DND-41 (cell line): ENCODE data around the gene RHD.
A peak's percentile ranks its signal among the peaks of the same experiment; 100 is the strongest.

ENCODE experiments used
- ATAC-seq: fragments of 200-7000 bp; cut with Tn5 transposase; 3 replicates; pipeline ENCODE4 v1.9.1; 2021; ENCODE audit warnings: low read depth; ENCODE audit not compliant: insufficient read depth
- DNase-seq: peaks from one replicate; pipeline ENCODE4 v3.0.0-alpha.2; 2020
- H2AFZ ChIP-seq: 2 replicates; pipeline ENCODE4 v1.6.0; 2012; ENCODE audit warnings: low read depth, low read length
- H3K27ac ChIP-seq: 2 replicates; pipeline ENCODE4 v1.5.1; 2012; ENCODE audit warnings: low read length, inconsistent platforms
- H3K27me3 ChIP-seq: fragments of 200-600 bp; sonication (generic); 2 replicates; pipeline ENCODE4 v1.6.0; 2012; ENCODE audit warnings: low read length, mild to moderate bottlenecking, inconsistent platforms; ENCODE audit not compliant: insufficient read depth, poor library complexity
- H3K36me3 ChIP-seq: 2 replicates; pipeline ENCODE4 v1.5.1; 2012; ENCODE audit warnings: low read length, inconsistent platforms; ENCODE audit not compliant: insufficient read depth
- H3K4me1 ChIP-seq: 2 replicates; pipeline ENCODE4 v1.5.1; 2012; ENCODE audit warnings: mild to moderate bottlenecking, low read length; ENCODE audit not compliant: insufficient read depth
- H3K4me2 ChIP-seq: 2 replicates; pipeline ENCODE4 v1.6.0; 2012; ENCODE audit warnings: mild to moderate bottlenecking, moderate library complexity, low read length, inconsistent platforms; ENCODE audit not compliant: insufficient read depth
- H3K4me3 ChIP-seq, 2 experiments: fragments of 200-600 bp in 1 of 2; shearing (Covaris generic) in 1 of 2; 2 replicates each; pipeline ENCODE4 v1.5.1; 2012 to 2016; ENCODE audit warnings: inconsistent platforms in 2 of 2, low read length in 2 of 2, mild to moderate bottlenecking in 2 of 2, low read depth in 1 of 2, moderate library complexity in 1 of 2
- H3K79me2 ChIP-seq: 2 replicates; pipeline ENCODE4 v1.6.0; 2012; ENCODE audit warnings: low read length, inconsistent platforms; ENCODE audit not compliant: insufficient read depth
- H3K9ac ChIP-seq: 2 replicates; pipeline ENCODE4 v1.6.0; 2012; ENCODE audit warnings: low read depth, mild to moderate bottlenecking, inconsistent platforms, low read length, moderate library complexity
- H3K9me3 ChIP-seq: 2 replicates; pipeline ENCODE4 v1.5.1; 2012; ENCODE audit warnings: low read length, moderate library complexity, mild to moderate bottlenecking, inconsistent platforms; ENCODE audit not compliant: insufficient read depth, severe bottlenecking
- H4K20me1 ChIP-seq: 2 replicates; pipeline ENCODE4 v1.6.0; 2012; ENCODE audit warnings: low read length; ENCODE audit not compliant: insufficient read depth
- EZH2 ChIP-seq: IDR thresholded peaks from 3 replicates; pipeline ENCODE4 v1.6.1; 2012; ENCODE audit warnings: borderline replicate concordance, low read depth, mild to moderate bottlenecking, moderate library complexity, low read length, inconsistent platforms; ENCODE audit not compliant: severe bottlenecking
- TF ChIP-seq, protein P1 (sequence below): IDR thresholded peaks from 2 replicates; pipeline ENCODE4 v1.5.1; 2012; ENCODE audit warnings: borderline replicate concordance, low read length, moderate library complexity, mild to moderate bottlenecking; ENCODE audit not compliant: poor library complexity, severe bottlenecking; ENCODE audit errors: extremely low read depth

RHD gene

GRCh38 chr1:25245809-25246599 is 26.3 kb upstream of the RHD start:
- peak; percentile 9; the same call in 2 of the 3 replicates for ATAC-seq
- Histone ChIP-seq H3K27me3 (no peaks in the 10 kb centered on the region), H3K36me3 (peaks cover 58% of the 10 kb centered on the region), H3K9me3 (no peaks in the 10 kb centered on the region), H3K4me2 (peak overlapping the region; percentile 76), H4K20me1 (peaks cover 30% of the 10 kb centered on the region), H3K27ac (peak overlapping the region; percentile 99), H3K4me1 (peaks cover 62% of the 10 kb centered on the region), H3K79me2 (peaks cover 56% of the 10 kb centered on the region), H3K9ac (peak overlapping the region; percentile 93), H2AFZ (peak overlapping the region; percentile 85; the same call in 1 of the 2 replicates), H3K4me3 (peak overlapping the region; percentile 60 to 96)
- DNase-seq = no peak
- no peak for TF ChIP-seq EZH2
- TF ChIP-seq, protein P1, sequence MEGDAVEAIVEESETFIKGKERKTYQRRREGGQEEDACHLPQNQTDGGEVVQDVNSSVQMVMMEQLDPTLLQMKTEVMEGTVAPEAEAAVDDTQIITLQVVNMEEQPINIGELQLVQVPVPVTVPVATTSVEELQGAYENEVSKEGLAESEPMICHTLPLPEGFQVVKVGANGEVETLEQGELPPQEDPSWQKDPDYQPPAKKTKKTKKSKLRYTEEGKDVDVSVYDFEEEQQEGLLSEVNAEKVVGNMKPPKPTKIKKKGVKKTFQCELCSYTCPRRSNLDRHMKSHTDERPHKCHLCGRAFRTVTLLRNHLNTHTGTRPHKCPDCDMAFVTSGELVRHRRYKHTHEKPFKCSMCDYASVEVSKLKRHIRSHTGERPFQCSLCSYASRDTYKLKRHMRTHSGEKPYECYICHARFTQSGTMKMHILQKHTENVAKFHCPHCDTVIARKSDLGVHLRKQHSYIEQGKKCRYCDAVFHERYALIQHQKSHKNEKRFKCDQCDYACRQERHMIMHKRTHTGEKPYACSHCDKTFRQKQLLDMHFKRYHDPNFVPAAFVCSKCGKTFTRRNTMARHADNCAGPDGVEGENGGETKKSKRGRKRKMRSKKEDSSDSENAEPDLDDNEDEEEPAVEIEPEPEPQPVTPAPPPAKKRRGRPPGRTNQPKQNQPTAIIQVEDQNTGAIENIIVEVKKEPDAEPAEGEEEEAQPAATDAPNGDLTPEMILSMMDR = no peak

DNA sequence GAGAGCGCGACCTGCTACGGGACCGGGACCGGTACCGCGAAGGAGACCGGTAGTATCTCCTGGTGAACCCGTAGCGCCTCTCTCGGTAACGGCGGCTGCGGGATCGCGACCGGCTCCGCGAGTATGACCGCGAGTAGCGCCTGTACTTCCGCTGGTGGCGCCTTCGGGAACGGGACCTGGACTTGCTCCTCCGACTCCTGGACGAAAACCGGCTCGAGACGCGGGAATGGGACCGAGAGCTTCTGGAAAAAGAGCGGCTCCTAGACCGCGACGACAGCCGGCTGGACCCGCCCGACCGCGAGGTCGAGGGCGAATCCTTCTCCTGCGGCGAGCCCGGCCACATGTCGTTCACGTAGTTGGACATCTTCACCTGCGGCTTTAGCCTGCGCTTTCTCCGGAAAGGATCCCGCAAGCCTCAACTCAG is 25.7 kb upstream of the RHD start:
- Histone ChIP-seq H3K27me3 (no peaks in the 10 kb centered on the region), H3K4me1 (peaks cover 56% of the 10 kb centered on the region), H3K4me2 (peak overlapping the region; percentile 76), H3K36me3 (peaks cover 52% of the 10 kb centered on the region), H2AFZ (peak overlapping the region; percentile 85), H3K4me3 (peak overlapping the region; percentile 60 to 96), H3K27ac (peak overlapping the region; percentile 99), H3K79me2 (peaks cover 56% of the 10 kb centered on the region), H3K9me3 (no peaks in the 10 kb centered on the region), H3K9ac (peak overlapping the region; percentile 93), H4K20me1 (peaks cover 30% of the 10 kb centered on the region)
- TF ChIP-seq EZH2 = no peak
- TF ChIP-seq, protein P1 = peak; percentile 15
- ATAC-seq = peak; percentile 9
- DNase-seq = peak; percentile 42

- DNase-seq = peak; percentile 100
- Histone ChIP-seq H3K27ac (peak within 1 kb of the TSS; percentile 99), H3K36me3 (peaks cover 46% of the 10 kb centered on the region), H3K27me3 (no peaks in the 10 kb centered on the region), H3K4me2 (peak within 1 kb of the TSS; percentile 76), H3K4me3 (peak within 1 kb of the TSS; percentile 60 to 96), H4K20me1 (peaks cover 30% of the 10 kb centered on the region), H3K79me2 (peaks cover 52% of the 10 kb centered on the region), H2AFZ (peak within 1 kb of the TSS; percentile 97), H3K4me1 (peaks cover 50% of the 10 kb centered on the region), H3K9me3 (no peaks in the 10 kb centered on the region), H3K9ac (peak within 1 kb of the TSS; percentile 93)
- TF ChIP-seq, protein P1 = no peak
- TF ChIP-seq EZH2 = no peak
- ATAC-seq = peak; percentile 90
Measured at GRCh38 chr1:25247024-25247828, 25.1 kb upstream of the RHD start, which contains the start of gene RSRP1. TSS of gene RSRP1 (minus strand) at chr1:25247454. CDS start at chr1:25246963, 491 bp downstream.
